Esophagus squamous epithelium (tissue), 4 donors: ENCODE measurements around the gene DOC2A.

Experiments
- CTCF ChIP-seq, 6 experiments: fragments of 450-650 bp in 4 of 6; fragments of 200-600 bp in 2 of 6; sonication (generic) in 2 of 6; IDR thresholded peaks; one replicate each; pipeline ENCODE4 v1.5.1; 2016 to 2019; ENCODE audit warnings: antibody characterized with exemption in 6 of 6, mild to moderate bottlenecking in 4 of 6, moderate library complexity in 4 of 6
- POLR2A ChIP-seq, 4 donors: fragments of 450-650 bp; IDR thresholded peaks; one replicate each; pipeline ENCODE4 v1.6.1; 2017; ENCODE audit warnings: antibody characterized with exemption in 4 of 4, mild to moderate bottlenecking in 4 of 4, moderate library complexity in 3 of 4

- TF ChIP-seq POLR2A (IDR thresholded peaks at IDR 0.05) (no peak), CTCF (IDR thresholded peaks at IDR 0.05) (no peak)
Observed at GRCh38 chr16:29991571-29991904, 19.3 kb downstream of the DOC2A start.
